Measurements from ENCODE around the gene PAK2. TPM values are rescaled to one million over a fixed set of nuclear protein-coding genes. Genes with fewer than 3 reads are reported as not detected.

The PAK2 gene
- 30.9 and 36.1 TPM in 2 replicates for total RNA-seq

DNA sequence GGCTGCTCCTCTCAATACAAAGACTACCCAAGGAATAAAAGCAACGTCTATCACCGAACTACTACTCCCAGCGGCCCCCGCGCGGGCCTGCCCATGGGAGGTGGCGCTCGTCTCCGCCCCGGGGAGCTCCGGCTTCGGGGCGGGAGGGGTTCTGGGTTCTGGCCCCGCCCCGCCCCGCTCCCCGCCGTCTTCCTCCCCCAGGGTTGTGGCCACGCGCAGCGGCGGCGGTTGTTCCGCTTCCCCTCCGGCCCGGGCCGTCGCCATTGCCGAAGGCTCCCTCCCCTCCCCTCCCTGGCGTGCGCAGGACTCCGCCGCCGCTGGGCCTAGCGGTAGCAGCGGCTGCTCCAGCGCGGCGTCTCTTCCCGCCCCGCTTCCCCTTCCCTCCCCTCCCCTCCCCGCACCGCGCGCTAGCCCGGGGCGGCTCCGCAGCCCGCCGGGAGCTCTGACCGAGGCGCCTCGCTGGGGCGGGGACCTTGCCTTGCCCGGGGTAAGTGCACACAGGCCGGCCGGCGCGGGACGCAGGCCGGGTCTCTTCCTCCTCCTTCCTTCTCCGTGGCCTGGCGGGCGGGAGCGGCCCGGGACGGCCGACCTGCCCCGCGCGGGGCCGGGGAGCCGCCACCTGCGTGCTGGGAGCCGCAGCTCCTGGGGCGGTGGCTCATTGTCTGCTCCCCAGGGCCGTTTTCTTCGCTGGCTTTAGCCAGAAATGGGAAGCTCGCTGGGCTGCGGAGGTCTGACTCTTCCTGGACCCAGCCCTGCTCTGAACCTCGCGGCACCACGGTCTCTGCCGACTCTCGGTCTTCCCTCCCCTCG is at the start of gene PAK2:
Gene PAK2, plus strand, starts transcription at position 187 of the 810 bp plus-strand sequence. CDS start 42,790 bp downstream, outside the sequence.

DNA sequence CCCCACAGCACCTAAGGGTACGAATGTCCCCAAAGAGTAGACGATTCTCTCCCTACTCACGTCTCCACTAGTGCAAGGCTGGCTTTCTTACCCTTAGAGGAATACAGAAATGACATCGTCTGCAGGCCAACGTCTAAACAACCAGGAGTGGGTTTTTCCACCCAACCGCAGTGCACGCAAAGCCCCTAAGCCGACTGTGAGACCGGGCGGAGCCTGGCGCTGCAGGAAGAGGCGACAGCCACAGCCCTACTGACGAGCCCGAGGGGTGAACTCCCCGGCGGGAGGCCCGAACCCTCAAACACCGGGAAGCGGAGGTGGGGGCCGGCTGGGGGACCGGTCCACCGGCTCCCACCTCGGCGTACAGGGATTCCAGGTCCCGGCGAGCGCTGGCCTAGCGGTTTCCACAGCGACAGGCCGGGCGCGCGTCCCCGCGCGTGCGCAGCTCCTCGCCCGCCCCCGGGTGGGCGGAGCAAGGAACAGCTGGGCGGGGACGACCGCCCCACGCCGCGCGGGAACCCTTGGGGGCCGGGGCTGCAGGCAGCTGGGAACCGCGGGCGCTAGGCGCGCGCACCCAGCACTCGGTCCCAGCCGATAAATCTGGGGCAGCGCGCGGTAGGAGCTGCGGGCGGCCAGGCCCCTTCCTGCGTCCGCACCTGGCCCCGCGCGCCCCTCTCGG is 27.7 kb upstream of the PAK2 start, which contains the start of the genes CEP19 and PIGX:
Gene CEP19, minus strand, starts transcription at position 413 of the 676 bp plus-strand sequence. CDS start 3,593 bp downstream, outside the sequence.
Gene PIGX, plus strand, starts transcription at position 540 of the 676 bp plus-strand sequence.

DNA sequence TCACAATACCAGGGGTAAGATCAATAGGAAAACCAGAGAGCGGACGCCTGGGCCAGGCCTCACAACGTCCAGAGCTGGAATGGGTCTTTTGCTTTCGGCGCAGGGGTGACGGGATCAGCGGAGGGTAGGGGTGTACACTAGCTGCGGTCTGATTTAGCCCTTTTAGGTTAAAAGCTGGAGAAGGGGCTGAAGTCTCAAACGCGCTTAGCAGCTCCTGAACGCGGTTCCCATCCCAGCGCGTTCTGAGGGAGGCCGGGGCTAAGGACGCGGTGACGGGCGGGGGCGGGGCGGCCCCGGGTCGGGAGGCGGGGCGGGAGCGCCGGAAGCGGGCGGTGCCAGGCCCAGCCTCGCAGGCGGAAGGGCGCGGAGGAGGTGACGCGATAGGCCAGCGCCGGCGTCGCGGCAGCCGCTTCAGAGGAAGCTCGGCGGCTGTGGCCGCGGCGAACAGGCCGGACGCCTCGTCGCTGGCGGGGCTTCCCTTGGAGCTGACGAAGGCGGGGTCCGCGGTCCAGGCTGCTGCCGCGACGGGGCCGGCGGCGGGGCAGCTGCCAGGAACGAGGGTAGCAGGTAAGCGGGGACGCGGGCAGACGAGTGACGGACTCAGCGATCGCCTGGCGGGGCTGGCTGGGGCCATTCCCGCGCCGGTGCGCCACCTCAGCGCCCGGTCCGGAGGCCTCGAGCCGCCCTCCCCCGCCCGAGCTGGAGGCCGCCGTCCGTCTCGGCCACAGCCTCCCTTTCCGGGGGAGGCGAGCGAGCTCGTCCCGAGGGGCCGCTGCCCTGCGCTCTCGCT is 128.0 kb downstream of the PAK2 start, which contains the start of gene SENP5:
Gene SENP5, plus strand, starts transcription at position 414 of the 790 bp plus-strand sequence. CDS start 17,262 bp downstream, outside the sequence.

Other genes with a start within 250 kb of the PAK2 start
- gene RNF168, start 236.1 kb upstream of the PAK2 start, total RNA-seq = 11.8 and 12.4 TPM in 2 replicates
- gene SMCO1, start 224.5 kb upstream of the PAK2 start, total RNA-seq = not detected in 2 replicates
- 6.3 and 14.5 TPM in 2 replicates for gene WDR53, start 171.3 kb upstream of the PAK2 start, total RNA-seq
- 7.6 and 9.0 TPM in 2 replicates for gene FBXO45, start 171.2 kb upstream of the PAK2 start, total RNA-seq
- gene NRROS, start 100.2 kb upstream of the PAK2 start, total RNA-seq = 0.52 TPM in 1 of 2 replicates, not detected in the other
- 1.7 and 3.4 TPM in 2 replicates for gene CEP19, start 27.6 kb upstream of the PAK2 start, total RNA-seq
- gene PIGX, start 27.5 kb upstream of the PAK2 start, total RNA-seq = 14.1 and 21.7 TPM in 2 replicates
- 20.8 and 66.4 TPM in 2 replicates for gene SENP5, start 128.1 kb downstream of the PAK2 start, total RNA-seq
- 49.4 and 54.5 TPM in 2 replicates for gene NCBP2, start 202.7 kb downstream of the PAK2 start, total RNA-seq
- gene PIGZ, start 229.0 kb downstream of the PAK2 start, total RNA-seq = 0.78 and 4.7 TPM in 2 replicates

Measured in epithelial cell of alveolus of lung (primary cell).